ENCODE data around the gene IDH1. TPM values are rescaled to one million over a fixed set of nuclear protein-coding genes. Genes with fewer than 3 reads are reported as not detected.

IDH1 gene
- total RNA-seq, 1 experiment from 2014 or later: 91.2 TPM

- ATAC-seq (no peak), DNase-seq (ENCODE audit: low read depth, low spot score) (no peak)
- H4K20me1 ChIP-seq (ENCODE audit: insufficient read depth): no peaks in the 10 kb centered on the region
- H2AFZ ChIP-seq (ENCODE audit: low read depth, low read length, poor library complexity, severe bottlenecking): no peak overlapping the region
- ChIA-PET POLR2A (no interaction called here), RAD21 (ENCODE audit: low non-redundant PET in 1 of 2, low total read pairs in 2 of 2, uncharacterized antibody in 2 of 2, unreplicated experiment in 2 of 2) (no interaction called here), CTCF (interaction anchor here (0.6 kb wide), 1 partner anchor 180 kb away, joined by 3 read pairs; no protein-coding TSS in a partner anchor)
- intact Hi-C loops (cut with micrococcal nuclease): no loop called here
- no TSS peak for BruUV-seq (replicated peaks)
- no peaks in the 10 kb centered on the region for H3K79me2 ChIP-seq (ENCODE audit: insufficient read depth, low read length)
- TF ChIP-seq CBX3 (IDR thresholded peaks at IDR 0.05; ENCODE audit: low read depth): no peak
- TF ChIP-seq SRF (IDR thresholded peaks at IDR 0.05; ENCODE audit: low read depth): no peak
- TF ChIP-seq ELF1 (IDR thresholded peaks at IDR 0.05; ENCODE audit: borderline replicate concordance, low read depth): no peak
- H3K36me3 ChIP-seq (ENCODE audit: control insufficient read depth in 1 of 2, insufficient read depth in 2 of 2, low read length in 2 of 2): peaks cover 0 to 14% of the 10 kb centered on the region in 2 experiments; a peak in 2 of 4 replicates
- H3K4me2 ChIP-seq (ENCODE audit: low read length): no peak overlapping the region
- H3K27ac ChIP-seq (ENCODE audit: low read depth, low read length): no peak overlapping the region
- H3K9me2 ChIP-seq (ENCODE audit: insufficient read depth): no peaks in the 10 kb centered on the region
- H3K27me3 ChIP-seq (ENCODE audit: insufficient read depth, low read length): no peaks in the 10 kb centered on the region
- no peak overlapping the region for H3K9ac ChIP-seq (ENCODE audit: low read length)
- no peak overlapping the region for H3K4me3 ChIP-seq (replicated peaks in 1 of 2; ENCODE audit: low read depth in 1 of 2, low read length in 2 of 2)
- H3K9me3 ChIP-seq (ENCODE audit: control insufficient read depth in 1 of 2, insufficient read depth in 1 of 2, low read depth in 1 of 2, low read length in 2 of 2): no peaks in the 10 kb centered on the region
- peaks cover 4 to 5% of the 10 kb centered on the region in 2 experiments; a peak in 3 of 4 replicates for H3K4me1 ChIP-seq (ENCODE audit: control insufficient read depth in 1 of 2, insufficient read depth in 2 of 2, low read length in 2 of 2)
These were observed 6.3 kb downstream of the IDH1 start for GRCh38 chr2:208248601-208249000.

GRCh38 chr2:208245746-208246145, 9.1 kb downstream of the IDH1 start:
- Histone ChIP-seq H3K9ac (ENCODE audit: low read length) (no peak overlapping the region), H3K9me2 (ENCODE audit: insufficient read depth) (no peaks in the 10 kb centered on the region), H3K4me3 (replicated peaks in 1 of 2; ENCODE audit: low read depth in 1 of 2, low read length in 2 of 2) (no peak overlapping the region), H3K79me2 (ENCODE audit: insufficient read depth, low read length) (no peaks in the 10 kb centered on the region), H2AFZ (ENCODE audit: low read depth, low read length, poor library complexity, severe bottlenecking) (no peak overlapping the region), H4K20me1 (ENCODE audit: insufficient read depth) (no peaks in the 10 kb centered on the region), H3K27ac (ENCODE audit: low read depth, low read length) (no peak overlapping the region), H3K27me3 (ENCODE audit: insufficient read depth, low read length) (no peaks in the 10 kb centered on the region), H3K9me3 (ENCODE audit: control insufficient read depth in 1 of 2, insufficient read depth in 1 of 2, low read depth in 1 of 2, low read length in 2 of 2) (no peaks in the 10 kb centered on the region), H3K4me2 (ENCODE audit: low read length) (no peak overlapping the region), H3K36me3 (ENCODE audit: control insufficient read depth in 1 of 2, insufficient read depth in 2 of 2, low read length in 2 of 2) (peaks cover 0 to 18% of the 10 kb centered on the region in 2 experiments; a peak in 2 of 4 replicates), H3K4me1 (ENCODE audit: control insufficient read depth in 1 of 2, insufficient read depth in 2 of 2, low read length in 2 of 2) (0 out of 4 replicates have a peak, but pooled peaks cover 0 to 2% of the 10 kb centered on the region in 2 experiments)
- BruUV-seq (replicated peaks): no TSS peak
- TF ChIP-seq RAD21 (IDR thresholded peaks at IDR 0.05; ENCODE audit: low read depth) (no peak), MAX (IDR thresholded peaks at IDR 0.05) (no peak), SRF (IDR thresholded peaks at IDR 0.05; ENCODE audit: low read depth) (no peak), EZH2phosphoT487 (IDR thresholded peaks at IDR 0.05; ENCODE audit: borderline replicate concordance) (no peak), ELF1 (IDR thresholded peaks at IDR 0.05; ENCODE audit: borderline replicate concordance, low read depth) (no peak)
- ATAC-seq (no peak), DNase-seq (ENCODE audit: low read depth, low spot score) (no peak)
- ChIA-PET CTCF (no interaction called here), POLR2A (no interaction called here), RAD21 (ENCODE audit: low non-redundant PET in 1 of 2, low total read pairs in 2 of 2, uncharacterized antibody in 2 of 2, unreplicated experiment in 2 of 2) (no interaction called here)
- intact Hi-C loops (cut with micrococcal nuclease): no loop called here
